Measurements from ENCODE around the gene SCRT2. TPM values are rescaled to one million over a fixed set of nuclear protein-coding genes. Genes with fewer than 3 reads are reported as not detected.

Gene SCRT2
- total and polyA plus RNA-seq, 2 of the 4 experiments (the other 2 are of a cell fraction): not detected

- Histone ChIP-seq H3K23ac (ENCODE audit: low read depth, low read length) (no peak overlapping the region), H3K4me1 (ENCODE audit: control insufficient read depth, insufficient read depth, low read length) (no peaks in the 10 kb centered on the region), H3K27me3 (ENCODE audit: control insufficient read depth, insufficient read depth, low read length) (peaks cover 31% of the 10 kb centered on the region), H2AK5ac (ENCODE audit: low read depth, low read length) (no peak overlapping the region), H3K36me3 (ENCODE audit: control insufficient read depth, insufficient read depth, low read length) (no peaks in the 10 kb centered on the region), H3K14ac (replicated peaks; ENCODE audit: low read depth, low read length) (no peak overlapping the region), H2BK5ac (ENCODE audit: low read depth, low read length, poor library complexity, severe bottlenecking) (no peak overlapping the region), H4K5ac (ENCODE audit: low read depth, low read length) (no peak overlapping the region), H3K79me1 (ENCODE audit: low read depth in 1 of 2, low read length in 2 of 2) (no peaks in the 10 kb centered on the region), H4K8ac (ENCODE audit: low read depth in 2 of 2, low read length in 2 of 2) (no peak overlapping the region), H4K20me1 (ENCODE audit: insufficient read depth, low read length) (no peaks in the 10 kb centered on the region), H2BK15ac (ENCODE audit: low read depth, low read length) (no peak overlapping the region), H3K4ac (ENCODE audit: low read depth, low read length) (no peak overlapping the region), H2BK120ac (ENCODE audit: low read depth, low read length) (no peak overlapping the region), H2AK9ac (replicated peaks; ENCODE audit: low read depth, low read length, poor library complexity) (no peak overlapping the region), H2AFZ (replicated peaks; ENCODE audit: low read length, poor library complexity) (no peak overlapping the region), H3K4me2 (ENCODE audit: low read depth, low read length) (no peak overlapping the region), H3K27ac (ENCODE audit: insufficient read depth, low read length) (no peak overlapping the region), H3K56ac (ENCODE audit: extremely low read depth, insufficient read depth, low read length) (no peak overlapping the region), H4K91ac (ENCODE audit: insufficient read depth, low read depth, low read length) (no peak overlapping the region), H3K9me3 (ENCODE audit: control insufficient read depth, insufficient read depth, low read length) (peaks cover 5% of the 10 kb centered on the region), H3K4me3 (ENCODE audit: insufficient read depth, low read depth, low read length) (no peak overlapping the region), H3K18ac (ENCODE audit: low read depth, low read length) (no peak overlapping the region), H3K9ac (ENCODE audit: low read depth, low read length) (no peak overlapping the region), H3K9me1 (ENCODE audit: insufficient read depth, low read length) (no peaks in the 10 kb centered on the region), H2BK20ac (ENCODE audit: low read depth, low read length) (no peak overlapping the region)
- dilution Hi-C loops (cut with HindIII; ENCODE audit: low sequenced_read_pairs, unreplicated experiment): no loop called here
- ChIA-PET POLR2A (ENCODE audit: unreplicated experiment) (no interaction called here), CTCF (no interaction called here)
- ATAC-seq (ENCODE audit: low read depth) (no peak), DNase-seq (no peak)
- in situ Hi-C loops (cut with MboI; ENCODE audit: low sequenced_read_pairs): no loop called here
- BruUV-seq (replicated peaks): no TSS peak
- 37% methylated on average over 3 of the region's 5 CpGs; no CpG with 5 or more reads in 1 of the 2 experiments for WGBS, 2 experiments (ENCODE audit: extremely low coverage in 2 of 2, insufficient read length in 1 of 2)
- TF ChIP-seq BHLHE40 (IDR thresholded peaks at IDR 0.05; ENCODE audit: low read depth, low read length): no peak
- no peak for TF ChIP-seq POLR2A (IDR thresholded peaks at IDR 0.05; ENCODE audit: low read depth, low read length)
- no peak for TF ChIP-seq FOS (IDR thresholded peaks at IDR 0.05; ENCODE audit: low read depth, low read length)
- TF ChIP-seq CHD1 (IDR thresholded peaks at IDR 0.05; ENCODE audit: low read depth, low read length): no peak
- TF ChIP-seq CEBPB (IDR thresholded peaks at IDR 0.05; ENCODE audit: low read depth, low read length): no peak
- no peak for TF ChIP-seq RFX5 (IDR thresholded peaks at IDR 0.05; ENCODE audit: low read depth, low read length)
- TF ChIP-seq MAFK (IDR thresholded peaks at IDR 0.05; ENCODE audit: low read depth, low read length): no peak
- TF ChIP-seq SMC3 (IDR thresholded peaks at IDR 0.05; ENCODE audit: low read depth, low read length): no peak
- TF ChIP-seq USF2 (IDR thresholded peaks at IDR 0.05; ENCODE audit: low read depth, low read length): no peak
- no peak for TF ChIP-seq RAD21 (IDR thresholded peaks at IDR 0.05; ENCODE audit: low read length)
- no peak for TF ChIP-seq NFE2L2 (IDR thresholded peaks at IDR 0.05; ENCODE audit: low read depth, low read length)
- TF ChIP-seq MXI1 (IDR thresholded peaks at IDR 0.05; ENCODE audit: borderline replicate concordance, low read depth, low read length): no peak
- TF ChIP-seq RCOR1 (IDR thresholded peaks at IDR 0.05; ENCODE audit: insufficient replicate concordance, low read length): no peak
- TF ChIP-seq ELK1 (IDR thresholded peaks at IDR 0.05; ENCODE audit: borderline replicate concordance, low read depth, low read length): no peak
- TF ChIP-seq CTCF (conservative IDR thresholded peaks at IDR 0.05; ENCODE audit: low read depth, low read length): no peak
- no peak for TF ChIP-seq MAZ (IDR thresholded peaks at IDR 0.05; ENCODE audit: borderline replicate concordance, low read depth, low read length)
- intact Hi-C loops (cut with micrococcal nuclease): no loop called here
Observed at GRCh38 chr20:618980-619379, 56.6 kb downstream of the SCRT2 start.
